HEK293T (cell line): Measurements from ENCODE around the gene TRIM24.

Experiments
- CTCF ChIA-PET: fragments of 350-600 bp; formaldehyde crosslinking; extraction: SDS; loops from one replicate; lab custom pipeline; 2021; ENCODE audit warnings: antibody characterized with exemption, inconsistent platforms; lab: Yijun Ruan, JAX
- POLR2A ChIA-PET: fragments of 350-600 bp; formaldehyde crosslinking; extraction: SDS; loops from one replicate; lab custom pipeline; 2020; ENCODE audit warnings: antibody characterized with exemption, inconsistent platforms; lab: Yijun Ruan, JAX
- DNase-seq: peaks from one replicate; pipeline ENCODE4 v3.0.0; 2012; ENCODE audit warnings: mixed read lengths; ENCODE audit errors: extremely low spot score
- ARNT ChIP-seq: fragments of 450-650 bp; IDR thresholded peaks from 2 replicates; pipeline ENCODE4 v1.6.1; 2017; ENCODE audit warnings: mild to moderate bottlenecking
- BHLHE40 ChIP-seq: fragments of 450-650 bp; IDR thresholded peaks from 2 replicates; pipeline ENCODE4 v1.6.1; 2016; ENCODE audit warnings: mild to moderate bottlenecking, moderate library complexity, borderline replicate concordance
- CTBP1 ChIP-seq: fragments of 450-650 bp; IDR thresholded peaks from 2 replicates; pipeline ENCODE4 v1.6.1; 2016; ENCODE audit warnings: borderline replicate concordance
- ELF4 ChIP-seq: fragments of 450-650 bp; IDR thresholded peaks from 2 replicates; pipeline ENCODE4 v1.6.1; 2017; ENCODE audit warnings: antibody characterized with exemption
- FOXA1 ChIP-seq: fragments of 450-650 bp; IDR thresholded peaks from 2 replicates; pipeline ENCODE4 v1.6.1; 2016; ENCODE audit warnings: mild to moderate bottlenecking
- FOXK2 ChIP-seq: fragments of 450-650 bp; IDR thresholded peaks from 2 replicates; pipeline ENCODE4 v1.6.1; 2016; ENCODE audit warnings: mild to moderate bottlenecking
- FOXM1 ChIP-seq: fragments of 450-650 bp; IDR thresholded peaks from 2 replicates; pipeline ENCODE4 v1.6.1; 2017; ENCODE audit warnings: mild to moderate bottlenecking, borderline replicate concordance
- HDGF ChIP-seq: fragments of 450-650 bp; IDR thresholded peaks from 2 replicates; pipeline ENCODE4 v1.6.1; 2017; ENCODE audit warnings: antibody characterized with exemption, borderline replicate concordance
- L3MBTL2 ChIP-seq: fragments of 450-650 bp; conservative IDR thresholded peaks from 2 replicates; pipeline ENCODE4 v1.6.1; 2016; ENCODE audit warnings: mild to moderate bottlenecking
- LEF1 ChIP-seq: fragments of 450-650 bp; IDR thresholded peaks from 2 replicates; pipeline ENCODE4 v1.6.1; 2017; ENCODE audit warnings: mild to moderate bottlenecking, borderline replicate concordance
- NFRKB ChIP-seq: fragments of 450-650 bp; IDR thresholded peaks from 2 replicates; pipeline ENCODE4 v1.6.1; 2016; ENCODE audit warnings: mild to moderate bottlenecking, moderate library complexity
- PKNOX1 ChIP-seq: fragments of 450-650 bp; IDR thresholded peaks from 2 replicates; pipeline ENCODE4 v1.6.1; 2016
- SP1 ChIP-seq: fragments of 450-650 bp; IDR thresholded peaks from 2 replicates; pipeline ENCODE4 v1.6.1; 2017
- SUZ12 ChIP-seq: fragments of 450-650 bp; IDR thresholded peaks from 2 replicates; pipeline ENCODE4 v1.6.1; 2016; ENCODE audit warnings: mild to moderate bottlenecking
- TARDBP ChIP-seq: fragments of 450-650 bp; IDR thresholded peaks from 2 replicates; pipeline ENCODE4 v1.6.1; 2016
- ZNF384 ChIP-seq: fragments of 450-650 bp; IDR thresholded peaks from 2 replicates; pipeline ENCODE4 v1.6.1; 2016

TRIM24 gene

GRCh38 chr7:138627361-138627760 is 167.3 kb downstream of the TRIM24 start:
- no peak for DNase-seq
- ChIA-PET POLR2A (no interaction called here), CTCF (interaction anchor here (0.5 kb wide), 2 partner anchors 15 to 86 kb away, joined by 3 to 4 read pairs; no protein-coding TSS in a partner anchor)
- TF ChIP-seq TARDBP (no peak), ARNT (no peak), FOXM1 (no peak), FOXK2 (no peak)

- no peak for TF ChIP-seq SP1
- TF ChIP-seq CTBP1, result no peak
- TF ChIP-seq FOXK2, result no peak
- TF ChIP-seq FOXM1, result no peak
- no peak for TF ChIP-seq PKNOX1
- TF ChIP-seq TARDBP, result no peak
- no peak for TF ChIP-seq FOXA1
- TF ChIP-seq BHLHE40, result no peak
- no peak for TF ChIP-seq L3MBTL2
- TF ChIP-seq NFRKB, result no peak
- no peak for TF ChIP-seq ARNT
- no peak for TF ChIP-seq ZNF384
- no peak for TF ChIP-seq SUZ12
- ChIA-PET CTCF (interaction anchor here (0.7 to 1.5 kb wide), 2 partner anchors 13 to 105 kb away, joined by 3 to 6 read pairs; no protein-coding TSS in a partner anchor), POLR2A (no interaction called here)
- no peak for DNase-seq
These were observed 170.1 kb downstream of the TRIM24 start for GRCh38 chr7:138630059-138630610.

- TF ChIP-seq TARDBP (no peak), ELF4 (no peak), FOXK2 (no peak), ZNF384 (no peak), SP1 (no peak), PKNOX1 (no peak), ARNT (no peak), CTBP1 (no peak), BHLHE40 (no peak), NFRKB (no peak), LEF1 (no peak), HDGF (no peak)
- ChIA-PET POLR2A (no interaction called here), CTCF (no interaction called here)
- no peak for DNase-seq
These were observed 172.3 kb downstream of the TRIM24 start for GRCh38 chr7:138632384-138632783.

GRCh38 chr7:138632826-138633602 is 173.0 kb downstream of the TRIM24 start:
- ChIA-PET CTCF (no interaction called here), POLR2A (no interaction called here)
- TF ChIP-seq ARNT (no peak), L3MBTL2 (no peak), HDGF (no peak), ELF4 (no peak), SUZ12 (no peak), TARDBP (no peak), PKNOX1 (no peak), CTBP1 (no peak), ZNF384 (no peak), NFRKB (no peak), SP1 (no peak)
- no peak for DNase-seq
